HuH-7 (cell line): ENCODE results near the gene R3HDM1.
"Not testable (repeated sequence)": the region's sequence is repeated elsewhere in the genome, so short reads cannot be mapped to it uniquely, and the experiment has no call there.

Source experiments
- DNase-seq: peaks from one replicate; pipeline ENCODE4 v3.0.0; 2011; ENCODE audit warnings: low spot score

The R3HDM1 gene

DNA sequence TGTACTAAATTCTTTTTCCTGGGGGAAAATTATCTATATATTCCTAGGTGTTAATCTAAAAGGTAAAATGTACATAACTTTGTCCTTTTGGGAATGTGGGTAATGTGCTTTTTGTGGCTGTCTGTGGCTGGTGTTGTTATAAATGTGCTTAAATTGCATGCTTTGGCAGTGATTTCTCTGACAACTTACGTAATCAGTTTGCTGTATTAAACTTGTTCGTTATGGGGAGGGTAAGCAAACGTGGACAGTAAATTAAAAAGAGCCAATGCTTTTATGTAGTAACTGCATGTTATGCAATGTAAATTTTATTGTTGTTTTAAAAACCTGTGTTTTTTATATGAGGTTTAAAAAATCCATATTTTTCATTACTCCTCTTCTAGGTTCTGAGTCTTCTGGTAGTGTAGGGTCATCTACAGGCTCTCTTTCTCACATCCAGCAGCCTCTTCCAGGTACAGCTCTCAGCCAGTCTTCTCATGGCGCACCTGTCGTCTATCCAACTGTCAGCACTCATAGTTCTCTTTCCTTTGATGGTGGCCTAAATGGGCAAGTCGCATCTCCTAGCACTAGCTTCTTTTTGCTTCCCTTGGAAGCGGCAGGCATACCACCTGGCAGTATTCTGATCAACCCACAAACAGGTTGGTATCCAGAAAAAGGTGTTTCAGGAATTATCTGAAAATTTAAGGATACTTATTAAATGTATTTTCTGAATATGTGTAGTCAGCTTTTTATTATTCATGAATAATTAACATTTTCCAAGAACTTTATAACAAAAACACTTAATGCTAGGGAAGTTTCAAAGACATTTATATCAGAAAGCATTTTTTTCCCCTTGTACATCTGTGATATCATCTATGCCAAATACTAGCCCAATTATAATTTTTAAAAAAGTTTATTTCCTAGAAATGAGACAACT lies 110.1 kb downstream of the R3HDM1 start:
- no peak for DNase-seq

DNA sequence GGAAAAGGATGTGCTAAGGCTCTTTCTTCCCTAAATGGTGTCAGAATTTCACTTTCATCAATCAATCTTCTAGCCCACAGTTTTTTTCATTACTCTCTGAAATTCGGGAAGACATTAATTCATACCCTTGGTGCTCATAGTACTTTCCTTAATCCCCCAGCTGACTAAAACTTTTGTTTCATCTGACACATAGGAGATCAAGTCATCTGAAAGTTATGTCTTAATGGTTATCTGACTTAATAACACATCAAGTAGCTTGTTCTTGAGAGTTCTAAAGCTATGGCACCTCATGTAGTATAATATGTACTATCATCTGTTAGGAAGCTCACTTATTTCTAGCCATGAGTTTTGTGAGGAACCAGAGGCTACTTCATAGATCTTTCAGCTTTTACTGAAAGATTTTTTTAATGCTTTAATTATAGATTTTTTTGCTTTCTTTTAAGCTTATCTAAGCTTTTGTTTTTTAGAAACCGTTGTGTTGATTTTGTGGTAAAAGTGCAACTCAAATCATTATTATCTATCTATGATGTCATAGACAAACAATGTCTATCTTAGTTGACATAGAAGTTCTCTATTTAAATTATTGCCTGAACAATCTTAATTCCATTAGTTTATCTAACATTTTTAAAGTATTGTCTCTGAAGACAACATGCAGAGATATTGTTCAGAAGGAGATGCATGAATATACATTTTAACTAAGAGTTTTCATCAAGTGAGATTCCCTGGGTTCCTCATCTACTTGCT lies 116.7 kb downstream of the R3HDM1 start:
- DNase-seq, result no peak

DNA sequence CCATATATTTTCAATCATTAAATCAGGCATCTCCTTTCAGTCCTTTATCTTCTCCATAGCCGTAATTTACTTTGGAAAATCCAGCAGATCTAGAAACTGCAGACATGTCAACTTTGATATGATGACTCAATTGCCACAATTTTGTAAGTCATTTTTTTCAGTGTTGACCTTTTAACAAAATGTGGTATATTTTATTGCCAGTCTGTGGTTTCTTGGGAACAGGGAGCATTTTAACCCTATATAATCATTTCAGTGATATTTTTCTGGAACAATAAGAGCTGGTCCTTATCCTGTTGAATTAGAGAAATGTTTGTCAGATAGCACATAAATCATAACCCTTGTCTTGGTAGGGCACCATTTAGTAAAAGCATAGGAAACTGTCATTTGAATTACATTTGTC lies 119.4 kb downstream of the R3HDM1 start:
- no peak for DNase-seq

DNA sequence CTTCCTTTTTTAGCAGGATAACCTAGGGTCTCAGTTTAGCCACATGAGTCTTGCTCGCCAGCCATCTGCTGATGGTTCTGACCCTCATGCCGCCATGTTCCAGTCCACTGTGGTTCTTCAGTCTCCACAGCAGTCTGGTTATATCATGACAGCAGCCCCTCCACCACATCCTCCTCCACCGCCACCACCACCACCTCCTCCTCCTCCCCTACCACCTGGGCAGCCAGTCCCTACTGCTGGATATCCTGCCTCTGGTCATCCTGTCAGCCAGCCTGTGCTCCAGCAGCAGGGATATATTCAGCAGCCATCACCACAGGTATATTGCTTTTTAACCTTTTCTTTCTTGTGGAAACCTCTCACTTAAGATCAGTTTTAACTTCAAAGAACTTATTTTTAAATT lies 120.4 kb downstream of the R3HDM1 start:
- no peak for DNase-seq

DNA sequence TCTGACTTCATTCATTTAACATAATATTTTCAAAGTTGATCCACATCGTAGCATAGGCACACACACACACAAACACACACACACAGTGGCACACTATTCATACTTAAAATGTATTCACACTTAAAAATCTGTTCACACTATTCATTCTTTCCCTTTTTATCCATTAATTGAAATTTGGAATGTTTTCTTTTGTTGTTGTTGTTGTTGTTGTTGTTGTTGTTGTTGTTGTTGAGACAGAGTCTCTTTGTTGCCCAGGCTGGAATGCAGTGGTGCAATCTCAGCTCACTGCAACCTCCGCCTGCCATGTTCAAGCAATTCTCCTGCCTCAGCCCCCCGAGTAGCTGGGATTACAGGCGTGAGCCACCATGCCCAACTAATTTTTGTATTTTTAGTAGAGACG lies 123.0 kb downstream of the R3HDM1 start:
- not testable (repeated sequence) for DNase-seq

DNA sequence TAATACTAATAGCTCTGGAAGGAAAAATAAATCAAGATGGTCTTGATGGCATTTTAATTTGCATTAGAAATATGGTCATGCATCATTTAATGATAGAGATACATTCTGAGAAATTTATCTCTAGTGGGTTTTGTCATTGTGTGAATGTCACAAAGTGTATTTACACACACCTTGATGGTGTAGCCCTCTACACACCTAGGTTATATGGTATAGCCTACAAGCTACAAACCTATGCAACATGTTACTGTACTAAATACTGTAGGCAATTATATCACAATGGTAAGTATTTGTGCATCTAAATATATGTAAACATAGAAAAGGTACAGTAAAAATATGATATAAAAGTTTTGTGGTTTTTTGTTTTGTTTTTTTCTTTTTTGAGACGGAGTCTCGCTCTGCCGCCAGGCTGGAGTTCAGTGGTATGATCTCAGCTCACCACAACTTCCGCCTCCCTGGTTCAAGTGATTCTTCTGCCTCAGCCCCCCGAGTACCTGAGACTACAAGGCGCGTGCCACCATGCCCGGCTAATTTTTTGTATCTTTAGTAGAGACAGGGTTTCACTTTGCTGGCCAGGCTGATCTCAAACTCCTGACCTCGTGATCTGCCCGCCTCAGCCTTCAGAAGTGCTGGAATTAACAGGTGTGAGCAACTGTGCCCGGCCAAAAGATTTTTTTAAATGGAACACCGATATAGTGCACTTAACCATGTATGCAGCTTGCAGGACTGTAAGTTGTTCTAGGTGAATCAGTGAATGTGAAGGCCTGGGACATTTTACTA lies 126.7 kb downstream of the R3HDM1 start:
- no peak for DNase-seq

DNA sequence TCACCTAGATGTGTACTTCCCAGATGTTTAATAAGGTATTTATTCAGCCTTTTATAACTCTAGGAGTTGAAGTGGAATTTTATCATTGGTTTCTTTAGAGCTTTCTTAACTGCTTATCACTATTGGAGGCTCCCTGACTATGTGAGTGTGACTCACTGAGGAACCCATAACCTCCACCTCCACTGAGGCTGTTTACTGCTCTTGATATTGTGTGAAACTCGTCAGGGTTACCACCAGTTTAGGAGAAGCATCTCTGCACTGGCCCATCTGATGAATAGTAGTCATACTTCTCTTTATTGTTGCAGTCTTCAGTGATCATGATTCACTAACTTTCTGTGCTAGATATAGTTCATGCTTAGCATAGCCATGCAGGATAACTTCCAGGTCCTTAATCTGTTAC lies 130.8 kb downstream of the R3HDM1 start:
- no peak for DNase-seq

DNA sequence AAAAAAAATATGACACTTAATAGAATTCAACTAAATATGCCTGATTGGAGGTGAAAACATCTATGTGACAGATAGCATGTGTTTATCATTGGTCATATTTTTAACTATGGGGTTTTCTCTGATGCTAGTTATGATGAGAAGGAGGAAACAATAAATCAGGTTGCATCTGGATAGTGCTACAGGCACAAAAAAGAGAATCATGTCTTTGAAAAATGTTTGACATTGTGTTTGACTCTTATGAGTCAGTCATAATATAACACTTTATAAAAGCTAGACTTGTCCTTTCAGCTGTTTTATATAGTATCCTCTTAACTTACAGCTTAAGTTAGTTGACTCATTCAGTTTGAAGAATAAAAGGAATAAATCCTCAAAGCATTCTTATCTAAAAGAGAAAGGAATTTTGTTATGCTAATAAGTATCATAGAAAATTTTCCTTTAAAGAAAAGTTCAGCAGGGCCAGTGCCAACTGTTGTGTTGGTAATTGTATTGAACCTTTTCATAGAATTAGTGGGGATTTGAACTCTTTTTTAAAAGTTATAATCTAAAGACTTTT lies 131.9 kb downstream of the R3HDM1 start:
- DNase-seq, result no peak

DNA sequence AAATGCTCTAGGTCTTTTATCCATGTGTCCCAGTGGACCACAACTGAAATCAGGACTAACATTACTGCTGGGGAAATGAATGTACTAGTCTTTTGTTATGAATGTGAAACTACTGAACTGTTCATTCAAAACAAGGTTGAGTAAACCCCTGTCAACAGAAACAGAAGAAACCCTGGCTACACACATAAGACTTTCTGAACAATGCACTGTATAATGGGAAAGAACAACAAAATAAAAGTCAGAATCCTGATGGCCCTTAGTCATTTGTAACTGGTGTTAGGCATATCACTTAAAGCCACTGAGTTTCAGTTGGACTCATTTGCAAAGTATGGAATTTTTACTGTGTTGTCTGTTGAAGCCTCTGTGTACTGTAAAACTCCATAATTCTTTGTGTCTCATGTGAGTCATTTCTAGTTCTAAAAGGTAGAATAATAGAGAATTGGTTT lies 133.4 kb downstream of the R3HDM1 start:
- DNase-seq, result no peak

DNA sequence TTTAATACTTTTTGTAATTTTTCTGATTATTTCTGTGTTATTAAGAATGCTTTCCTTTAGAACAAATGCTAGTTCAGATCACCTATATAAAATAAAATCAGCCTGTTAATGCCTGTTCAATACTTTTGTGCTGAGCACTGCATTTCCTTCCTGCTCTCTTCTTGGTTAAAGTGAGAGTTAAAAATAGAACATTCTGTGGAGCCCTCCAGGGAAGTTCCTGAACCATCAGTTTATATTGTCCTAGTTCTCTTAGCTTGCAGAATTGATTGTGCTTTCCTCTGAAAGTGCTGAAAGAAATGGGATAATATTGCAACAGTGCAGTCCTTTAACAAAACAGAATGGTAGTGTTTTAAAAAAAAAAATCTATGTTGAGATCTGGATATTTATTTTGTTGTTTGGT lies 135.8 kb downstream of the R3HDM1 start:
- DNase-seq, result no peak

DNA sequence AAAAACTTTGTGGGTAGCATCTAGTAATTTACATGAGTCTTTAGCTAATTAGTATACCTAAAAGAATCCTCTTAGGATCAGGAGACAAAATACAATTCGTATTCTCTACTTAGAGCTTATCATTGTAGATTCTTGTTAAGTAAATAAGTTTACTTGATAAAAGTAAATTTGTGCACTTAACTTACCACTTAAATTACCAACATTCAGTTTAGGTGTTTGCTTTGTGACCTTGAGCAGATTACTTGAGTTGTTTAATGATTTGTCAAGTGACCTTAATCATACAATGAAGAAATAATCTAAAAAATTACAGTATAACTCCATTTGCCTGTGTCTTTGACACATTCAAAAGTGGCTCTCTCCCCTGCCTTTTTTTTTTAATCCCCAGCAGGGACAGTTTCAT lies 143.2 kb downstream of the R3HDM1 start:
- no peak for DNase-seq

DNA sequence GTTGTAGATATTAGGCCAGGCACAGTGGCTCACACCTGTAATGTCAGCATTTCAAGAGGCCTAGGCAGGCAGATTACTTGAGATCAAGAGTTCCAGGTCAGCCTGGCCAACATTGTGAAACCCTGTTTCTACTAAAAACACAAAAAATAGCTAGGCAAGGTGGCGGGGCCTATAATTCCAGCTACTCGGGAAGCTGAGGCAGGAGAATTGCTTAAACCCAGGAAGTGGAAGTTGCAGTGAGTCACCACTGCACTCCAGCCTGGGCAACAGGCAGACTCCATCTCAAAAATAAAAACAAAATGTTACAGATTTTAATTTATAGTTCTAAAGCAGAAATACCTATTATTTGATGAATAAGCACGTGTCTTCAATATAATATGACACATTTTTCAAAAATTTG lies 144.7 kb downstream of the R3HDM1 start:
- no peak for DNase-seq

DNA sequence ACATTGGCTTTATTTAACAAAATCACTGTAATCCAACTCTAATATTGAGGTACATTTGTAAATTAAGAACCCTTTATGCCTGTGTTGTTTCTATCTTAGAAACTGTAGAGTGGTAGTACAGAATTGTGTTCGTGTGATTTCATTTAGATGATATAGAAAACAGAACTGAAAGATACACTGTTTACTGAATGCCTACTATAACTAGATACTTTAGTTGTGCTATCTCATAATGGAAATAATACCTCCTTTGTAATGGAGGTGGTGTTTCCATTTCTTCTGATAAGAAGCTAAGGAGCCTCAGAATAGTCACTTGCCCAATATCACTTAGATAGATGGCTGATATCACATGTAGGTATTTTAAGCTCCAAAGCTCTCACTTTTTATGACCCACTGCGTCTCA lies 147.8 kb downstream of the R3HDM1 start:
- DNase-seq, result no peak

DNA sequence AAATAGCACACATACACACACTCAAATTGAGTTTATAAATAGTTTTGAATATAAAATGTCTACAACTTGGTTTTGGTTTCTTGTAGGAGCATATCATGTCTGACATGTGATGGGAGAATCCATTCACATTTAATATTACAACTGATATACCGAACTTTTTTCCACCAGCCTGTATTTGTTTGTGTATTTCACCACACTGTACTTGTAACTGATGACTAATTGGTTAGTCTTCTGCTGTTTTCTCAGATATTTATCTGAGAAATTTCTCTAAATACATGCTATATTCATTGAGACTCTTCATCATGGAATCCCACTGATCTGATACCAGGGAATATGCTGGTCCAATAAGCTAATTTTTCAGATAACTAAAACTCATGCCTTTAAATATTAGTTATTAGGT lies 154.1 kb downstream of the R3HDM1 start:
- no peak for DNase-seq

DNA sequence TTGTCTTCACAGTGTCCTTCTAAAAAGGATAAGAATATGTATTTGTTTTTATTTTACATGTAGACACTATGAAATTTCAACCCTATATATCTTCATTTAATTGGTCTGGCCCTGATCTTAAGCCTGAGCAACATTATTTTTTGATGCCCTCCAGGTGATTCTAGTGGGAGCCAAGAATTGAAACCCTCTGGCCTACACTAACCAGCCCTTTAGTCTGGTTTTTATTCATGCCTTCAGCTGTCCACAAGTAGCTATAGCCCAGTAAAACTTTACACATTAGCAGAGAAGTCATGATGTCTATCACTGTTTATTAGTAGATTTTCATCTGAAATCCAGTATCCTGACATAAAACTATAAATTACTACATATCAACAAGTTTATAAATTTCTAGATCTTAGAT lies 157.7 kb downstream of the R3HDM1 start:
- DNase-seq, result no peak

DNA sequence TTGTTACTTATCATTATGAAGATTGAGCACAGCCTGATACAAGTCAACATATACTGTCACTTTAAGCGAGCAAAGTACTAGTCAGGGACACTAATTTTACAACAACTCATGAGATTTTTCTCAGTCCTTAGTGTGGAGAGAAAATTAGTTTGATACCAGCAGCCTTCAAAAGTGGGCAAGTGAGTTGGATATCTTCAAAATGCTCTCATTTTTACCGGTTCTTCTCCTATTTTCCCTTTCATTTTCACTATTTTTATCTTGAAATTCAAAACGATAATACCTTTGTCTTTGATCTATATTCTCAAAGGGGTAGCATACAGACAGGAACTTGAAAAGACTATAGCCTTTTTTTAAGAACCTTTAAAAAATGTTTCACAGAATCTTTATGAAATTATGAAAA lies 158.4 kb downstream of the R3HDM1 start:
- DNase-seq, result no peak

DNA sequence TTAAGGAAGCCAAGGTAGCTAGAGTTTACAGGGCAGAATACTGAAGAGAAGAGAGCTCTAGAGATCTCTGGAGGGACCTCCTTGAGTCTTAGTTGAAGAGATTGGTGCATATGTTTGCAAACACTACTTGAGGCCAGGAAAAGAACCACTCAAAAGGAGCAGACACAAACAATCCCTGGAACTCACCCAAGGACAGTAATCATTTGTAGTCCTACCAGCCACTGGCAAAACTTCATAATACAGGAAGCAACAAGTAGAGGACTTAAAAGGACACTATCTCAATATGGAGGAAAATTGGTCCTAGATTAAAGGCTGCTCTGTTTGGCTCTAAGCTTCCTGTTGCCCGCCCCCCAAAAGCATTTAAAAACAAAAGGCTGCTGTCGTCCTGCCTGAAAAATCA lies 163.4 kb downstream of the R3HDM1 start:
- no peak for DNase-seq

DNA sequence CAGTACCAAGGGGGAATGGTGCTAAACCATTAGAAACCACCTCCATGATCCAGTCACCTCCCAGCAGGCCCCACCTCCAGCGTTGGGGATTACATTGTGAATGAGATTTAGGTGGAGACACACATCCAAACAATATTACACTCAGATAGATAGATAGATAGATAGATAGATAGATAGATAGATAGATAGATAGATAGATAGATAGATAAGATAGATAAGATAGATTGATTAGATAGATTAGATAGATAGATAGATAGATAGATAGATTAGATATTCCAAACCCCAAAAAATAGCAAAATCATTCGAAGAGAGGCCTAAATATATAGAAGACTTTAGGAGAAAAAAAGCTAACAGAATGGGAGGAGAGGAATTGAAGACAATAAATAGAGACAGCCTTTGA lies 167.6 kb downstream of the R3HDM1 start:
- DNase-seq, result no peak

DNA sequence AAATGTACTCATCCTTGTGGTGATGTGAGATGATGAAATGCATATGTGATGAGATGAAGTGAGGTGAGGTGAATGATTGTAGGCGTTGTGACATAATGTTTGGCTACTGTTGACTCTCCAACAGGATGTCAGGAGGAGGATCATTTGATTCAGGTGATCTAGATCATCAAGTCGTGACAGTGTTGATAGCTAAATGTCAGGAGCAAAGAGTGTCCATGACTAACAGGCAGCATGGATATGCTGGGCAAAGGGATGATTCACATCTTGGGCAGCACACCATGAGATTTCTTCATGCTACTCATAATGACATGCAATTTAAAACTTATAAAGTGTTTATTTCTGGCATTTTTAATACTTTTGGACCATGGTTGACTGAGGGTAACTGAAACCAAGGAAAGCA lies 170.2 kb downstream of the R3HDM1 start:
- DNase-seq, result no peak

DNA sequence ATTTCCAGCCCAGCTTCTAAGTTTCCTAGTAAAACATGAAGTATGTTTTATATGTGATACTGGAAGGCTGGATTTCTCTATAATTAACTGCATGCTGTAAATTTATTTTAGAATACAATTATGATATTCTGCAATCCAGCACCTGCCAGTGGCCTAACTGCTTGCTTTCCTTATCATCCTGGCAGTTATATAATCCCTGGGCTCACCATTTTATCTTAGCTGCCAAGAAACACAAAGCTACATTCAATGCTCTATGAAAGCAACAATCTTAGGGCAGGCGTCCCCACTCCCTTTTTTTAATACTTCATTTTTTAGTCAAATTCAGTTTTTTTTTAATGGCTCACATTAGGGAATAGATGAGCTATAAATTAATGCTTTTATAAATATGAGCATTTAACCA lies 172.0 kb downstream of the R3HDM1 start:
- no peak for DNase-seq

DNA sequence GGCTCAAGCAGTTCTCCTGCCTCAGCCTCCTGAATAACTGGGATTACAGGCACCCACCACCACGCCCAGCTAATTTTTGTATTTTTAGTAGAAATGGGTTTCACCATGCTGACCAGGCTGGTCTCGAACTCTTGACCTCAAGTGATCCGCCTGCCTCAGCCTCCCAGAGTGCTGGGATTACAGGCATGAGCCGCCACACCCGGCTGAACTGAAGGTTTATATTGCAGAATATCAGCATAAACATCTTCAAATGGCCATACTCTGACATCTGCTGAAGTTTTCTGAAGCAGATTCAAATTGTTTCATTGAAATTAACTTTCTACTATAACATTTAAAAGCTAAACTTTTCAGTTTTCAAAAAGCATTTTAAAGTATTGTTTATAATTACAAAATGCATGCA lies 172.8 kb downstream of the R3HDM1 start:
- not testable (repeated sequence) for DNase-seq

DNA sequence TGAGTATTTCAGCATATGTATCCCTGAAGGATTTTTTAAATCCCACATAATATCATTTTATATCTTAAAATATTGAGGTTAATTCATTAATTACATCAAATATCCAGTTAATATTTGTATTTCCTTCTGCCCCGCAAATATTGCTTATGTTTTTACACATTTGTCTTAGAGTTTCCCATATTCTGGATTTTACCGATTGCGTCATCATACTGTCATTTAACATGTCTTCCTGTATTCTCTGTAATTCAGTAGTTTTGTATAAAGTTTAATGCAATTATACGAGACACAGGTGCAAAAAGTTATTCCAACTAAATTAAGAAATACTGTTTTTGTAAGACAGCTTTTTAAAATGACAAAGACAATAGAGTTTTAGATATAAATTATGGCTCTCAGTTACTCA lies 176.9 kb downstream of the R3HDM1 start:
- no peak for DNase-seq
